ENCODE results near the gene CDHR2. TPM values are rescaled to one million over a fixed set of nuclear protein-coding genes. Genes with fewer than 3 reads are reported as not detected.

Gene CDHR2
- total RNA-seq, 1 donor from 2014 or later = under 0.01 TPM

DNA sequence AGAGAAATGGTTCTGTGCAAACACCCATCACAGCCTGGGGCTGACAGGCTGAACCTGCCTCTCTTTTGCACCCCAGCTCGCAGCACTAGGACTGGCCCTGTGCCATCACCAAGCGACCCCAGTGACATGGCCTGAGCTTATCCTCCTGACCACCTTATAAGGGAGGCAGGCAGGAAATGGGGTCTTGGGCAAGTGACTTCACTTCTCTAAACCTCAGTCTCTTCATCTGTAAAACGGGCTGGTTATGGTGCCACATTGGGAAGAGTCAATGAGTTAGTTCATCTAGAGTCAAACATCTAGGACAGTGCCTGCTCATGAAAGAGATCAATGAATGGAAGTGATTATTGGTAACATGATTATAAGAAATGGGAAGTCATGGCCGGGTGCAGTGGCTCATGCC, 75.0 kb downstream of the CDHR2 start:
- no peak for DNase-seq

DNA sequence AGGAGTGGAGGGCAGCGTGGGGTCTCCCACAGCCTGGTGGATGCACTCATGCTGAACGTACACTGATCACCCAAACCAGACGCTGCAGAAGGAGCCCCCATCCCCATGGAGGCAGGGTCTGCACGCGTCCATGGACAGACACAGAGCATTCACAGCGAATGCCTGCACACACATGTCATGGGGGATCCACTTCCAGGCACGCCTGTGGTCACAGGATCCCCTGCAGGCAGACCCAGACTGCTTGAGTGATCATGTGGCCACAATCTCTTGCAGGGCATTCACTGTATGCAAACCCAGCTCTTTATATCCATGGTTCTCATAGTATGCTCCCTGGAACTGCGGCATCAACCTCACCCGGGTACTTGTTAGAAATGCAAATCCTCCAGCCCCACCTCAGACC, 75.8 kb downstream of the CDHR2 start:
- no peak for DNase-seq

DNA sequence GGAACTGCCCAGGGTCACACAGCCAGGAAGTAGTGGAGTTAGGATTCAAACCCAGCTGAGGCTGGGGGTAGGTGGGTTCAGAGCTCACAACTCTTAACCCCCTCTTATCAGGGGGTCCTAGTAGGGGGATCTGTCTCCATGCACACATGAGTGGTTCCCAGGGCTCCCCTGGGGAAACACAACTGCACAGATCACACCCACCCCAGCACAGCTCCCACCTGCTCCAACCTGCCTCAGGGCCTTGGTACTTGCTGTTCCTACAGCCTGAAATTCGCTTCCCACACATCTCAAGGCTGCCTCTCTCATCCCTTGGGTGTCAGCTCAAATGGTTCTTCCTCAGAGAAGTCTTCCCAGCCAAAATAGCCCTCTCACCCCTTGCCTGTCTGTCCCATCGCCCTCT, 76.4 kb downstream of the CDHR2 start:
- DNase-seq = no peak

DNA sequence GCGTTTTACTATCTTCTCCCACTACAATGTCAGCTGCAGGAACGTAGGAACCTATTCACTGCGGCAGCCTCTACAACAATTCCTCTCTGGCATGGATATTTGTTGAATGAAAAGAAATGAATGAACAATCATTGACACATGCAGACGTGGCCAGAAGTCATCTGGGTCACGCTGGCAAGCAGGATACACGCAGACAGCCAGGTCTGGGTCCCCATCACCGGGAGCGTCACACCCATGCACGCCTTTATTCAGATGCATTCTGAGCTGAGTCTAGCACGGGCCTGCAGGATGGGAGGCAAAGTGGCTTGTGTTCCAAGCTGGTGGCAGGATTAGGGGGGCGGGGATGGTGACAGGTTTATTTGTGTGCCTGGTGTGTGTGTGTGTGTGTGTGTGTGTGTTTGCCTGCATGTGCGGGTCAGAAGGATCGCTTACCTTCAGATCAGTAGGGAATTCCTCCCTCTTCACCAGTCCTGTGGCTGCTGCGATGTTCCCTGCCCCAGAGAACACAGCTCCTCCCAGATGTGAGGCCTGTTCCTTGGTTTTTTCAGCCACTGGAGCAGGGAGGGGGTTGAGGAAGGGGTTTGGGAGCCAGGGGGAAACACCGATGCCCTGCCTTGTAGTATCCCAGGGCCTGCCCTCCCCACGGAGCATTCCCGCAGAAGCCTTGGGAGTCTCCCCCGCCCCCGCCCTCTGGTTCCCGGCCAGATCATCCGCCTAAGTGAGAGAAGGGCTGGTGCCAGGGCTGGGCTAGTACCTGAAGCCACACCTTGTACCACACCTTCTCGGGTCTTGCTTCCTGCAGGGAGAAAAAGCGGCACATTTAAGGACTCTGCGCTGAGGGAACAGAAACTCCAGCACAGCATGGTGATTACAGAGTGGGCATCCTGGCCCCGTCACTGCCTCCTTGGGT, 77.1 kb downstream of the CDHR2 start:
- no peak for DNase-seq

DNA sequence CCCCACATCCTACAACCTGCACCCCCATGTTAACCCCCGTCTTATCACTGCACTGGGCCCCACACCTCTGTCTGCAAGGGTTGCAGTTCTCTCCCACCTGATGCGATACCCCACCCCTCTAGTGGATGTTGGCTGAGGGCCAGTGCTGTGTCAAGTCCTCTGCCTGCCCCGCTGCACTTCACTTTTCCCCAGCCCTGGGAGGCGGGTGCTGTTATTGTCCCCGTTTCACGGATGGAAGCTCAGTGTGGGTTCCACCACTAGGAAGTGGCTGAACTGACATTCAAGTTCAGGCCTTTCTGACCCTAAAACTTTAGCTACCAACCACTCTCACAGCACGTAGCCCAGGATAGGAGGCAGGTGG, 77.7 kb downstream of the CDHR2 start:
- DNase-seq = no peak

DNA sequence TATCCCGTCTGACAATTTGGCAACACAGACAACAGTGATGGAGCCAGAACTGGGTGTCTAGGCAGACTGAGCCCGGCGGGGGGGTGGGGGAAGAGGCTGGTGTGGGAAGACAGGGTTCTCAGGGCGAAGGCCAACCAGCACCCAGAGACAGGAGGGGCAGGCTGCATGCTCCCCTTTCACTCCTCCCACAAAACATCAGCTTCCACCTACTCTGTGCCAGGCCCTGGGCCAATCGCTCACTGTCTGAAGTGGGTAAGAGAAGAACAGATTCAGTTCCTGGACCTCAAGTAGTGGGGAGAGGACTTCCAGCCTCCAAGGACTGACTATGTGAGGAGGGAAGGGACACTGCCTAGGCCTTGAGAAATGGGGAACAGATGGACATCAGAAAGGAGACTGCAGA, 78.4 kb downstream of the CDHR2 start:
- DNase-seq = no peak

DNA sequence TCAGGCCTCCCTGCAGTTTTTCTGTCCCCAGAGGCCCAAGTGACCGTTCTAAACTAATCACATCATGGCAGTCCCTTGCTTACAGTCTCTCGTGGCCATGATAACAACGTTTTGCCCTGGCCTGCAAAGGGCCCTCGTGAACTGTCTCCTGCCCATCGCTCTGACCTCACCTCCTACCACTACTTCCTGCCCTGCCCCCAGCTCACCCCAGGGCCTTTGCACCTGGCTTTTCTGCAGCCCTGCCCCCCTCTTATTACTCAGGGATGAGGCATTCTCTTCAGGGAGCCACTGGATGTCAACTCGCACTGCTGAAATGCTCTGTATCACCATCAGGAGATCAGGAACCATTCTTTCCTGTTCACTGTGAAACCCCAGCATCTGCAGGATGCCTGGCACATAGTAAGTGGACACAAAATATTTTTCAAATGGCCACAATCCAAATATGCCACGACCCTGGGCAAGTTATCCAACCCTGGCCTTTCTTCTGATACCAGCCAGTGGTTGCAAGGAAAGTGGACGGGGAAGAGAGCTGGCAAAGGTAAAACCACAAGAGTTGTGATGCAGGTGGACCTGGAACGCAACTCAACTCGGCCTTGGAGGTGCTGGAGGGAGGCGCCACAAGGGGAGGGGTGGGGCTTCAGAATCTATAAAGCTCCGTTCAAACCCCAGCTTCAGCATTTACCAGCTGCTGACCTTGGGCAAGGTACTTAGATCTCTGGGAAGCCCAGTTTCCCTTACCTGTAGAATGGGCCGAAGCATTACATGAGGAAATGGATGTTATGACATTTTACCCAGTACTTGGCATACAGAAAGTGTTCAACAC, 79.5 kb downstream of the CDHR2 start:
- peak; percentile 65 for DNase-seq

DNA sequence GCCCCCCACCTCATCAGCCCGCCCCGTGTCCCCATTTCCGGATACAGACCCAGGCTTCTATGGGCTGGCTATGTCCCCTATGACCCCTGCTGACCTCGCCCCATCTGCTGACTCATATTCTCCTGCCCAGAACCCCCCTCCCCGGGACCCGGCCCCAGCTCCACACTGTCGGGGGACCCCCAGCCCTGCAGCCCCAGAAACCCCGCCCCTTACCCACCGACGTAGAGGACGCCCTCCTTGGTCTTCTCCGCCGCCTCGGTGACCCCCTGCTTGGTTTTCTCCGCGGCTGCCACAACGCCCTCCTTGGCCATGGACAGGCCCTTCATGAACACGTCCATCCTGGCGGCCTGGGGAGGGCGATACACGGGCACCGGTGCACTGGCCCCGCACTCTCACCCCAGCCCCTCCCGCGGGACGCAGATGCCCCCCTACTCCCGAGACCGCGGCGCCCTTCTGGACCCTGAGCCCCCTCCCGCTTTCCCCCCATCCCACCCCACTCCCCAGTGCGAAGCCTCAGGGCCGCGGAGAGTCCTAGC, 80.2 kb downstream of the CDHR2 start:
- DNase-seq = no peak

DNA sequence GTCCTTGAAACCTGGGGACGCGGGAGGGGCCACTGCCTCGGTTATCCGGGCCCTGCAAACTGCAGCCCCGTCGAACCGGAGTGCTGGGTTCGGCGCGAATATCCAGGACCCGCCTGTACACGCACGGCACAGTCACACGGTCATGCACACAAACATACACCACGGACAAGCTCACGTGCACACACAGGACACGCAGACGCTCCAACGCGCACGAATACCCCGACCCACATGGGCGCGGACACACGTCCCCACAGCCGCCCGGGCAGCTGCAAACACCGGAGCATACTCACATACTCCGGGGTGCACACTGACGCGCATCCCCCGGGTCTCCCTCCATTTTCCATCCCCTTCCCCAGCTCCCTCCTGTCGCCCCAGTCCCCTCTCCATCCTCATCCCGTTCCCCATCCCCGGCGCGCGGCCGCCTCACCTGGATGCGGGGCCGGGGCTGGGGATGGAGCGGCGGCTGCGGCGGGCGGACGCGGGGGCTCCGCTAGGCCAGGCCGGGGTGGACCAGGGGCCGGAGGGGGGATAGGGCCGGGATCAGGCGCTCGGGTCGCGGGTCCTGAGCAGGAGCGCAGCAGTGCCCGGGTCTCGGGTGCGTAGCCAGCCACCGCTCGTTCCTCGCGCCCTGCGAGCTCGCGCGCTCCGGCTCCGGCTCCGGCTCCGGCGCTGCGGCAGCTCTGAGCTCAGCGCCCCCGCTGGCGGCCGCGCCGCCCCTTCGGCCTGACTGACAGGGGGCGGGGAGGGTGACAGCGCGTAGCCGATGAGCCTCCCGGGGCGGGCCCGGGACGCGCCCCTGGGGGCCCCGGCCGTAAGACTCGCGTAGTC, 80.9 kb downstream of the CDHR2 start, which contains the start of the genes EIF4E1B and SNCB:
Gene EIF4E1B, plus strand, starts transcription at position 823 of the 828 bp plus-strand sequence. CDS start 12,113 bp downstream, outside the sequence.
Gene SNCB, minus strand, starts transcription at position 682 of the 828 bp plus-strand sequence. CDS start 880 bp downstream, outside the sequence.
- peak; percentile 70 for DNase-seq

DNA sequence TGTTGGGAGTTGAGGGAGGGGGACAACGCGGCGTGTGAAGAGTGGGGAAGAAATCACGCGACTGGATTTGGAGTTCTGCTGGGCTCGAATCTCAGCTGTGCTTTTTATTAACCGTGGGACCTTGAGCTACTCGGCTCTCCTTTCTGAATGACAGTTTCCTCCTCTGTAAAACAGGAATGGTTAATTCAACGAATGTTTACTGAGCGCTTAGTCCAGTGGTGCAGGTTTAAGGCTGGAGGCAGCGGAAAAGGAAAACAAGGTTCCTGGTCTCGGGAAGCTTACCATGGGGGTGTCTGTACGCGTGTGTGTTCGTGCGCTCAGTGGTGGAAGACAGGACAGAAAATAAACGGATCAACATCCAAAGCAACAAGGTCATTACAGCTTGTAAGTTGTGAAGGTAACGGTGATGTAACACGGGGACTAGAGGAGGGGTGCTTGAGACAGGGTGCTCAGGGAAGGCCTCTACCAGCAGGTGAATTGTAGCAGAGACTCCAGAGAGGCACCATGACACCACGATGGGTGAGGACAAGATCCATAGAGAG, 81.6 kb downstream of the CDHR2 start:
- DNase-seq = no peak

DNA sequence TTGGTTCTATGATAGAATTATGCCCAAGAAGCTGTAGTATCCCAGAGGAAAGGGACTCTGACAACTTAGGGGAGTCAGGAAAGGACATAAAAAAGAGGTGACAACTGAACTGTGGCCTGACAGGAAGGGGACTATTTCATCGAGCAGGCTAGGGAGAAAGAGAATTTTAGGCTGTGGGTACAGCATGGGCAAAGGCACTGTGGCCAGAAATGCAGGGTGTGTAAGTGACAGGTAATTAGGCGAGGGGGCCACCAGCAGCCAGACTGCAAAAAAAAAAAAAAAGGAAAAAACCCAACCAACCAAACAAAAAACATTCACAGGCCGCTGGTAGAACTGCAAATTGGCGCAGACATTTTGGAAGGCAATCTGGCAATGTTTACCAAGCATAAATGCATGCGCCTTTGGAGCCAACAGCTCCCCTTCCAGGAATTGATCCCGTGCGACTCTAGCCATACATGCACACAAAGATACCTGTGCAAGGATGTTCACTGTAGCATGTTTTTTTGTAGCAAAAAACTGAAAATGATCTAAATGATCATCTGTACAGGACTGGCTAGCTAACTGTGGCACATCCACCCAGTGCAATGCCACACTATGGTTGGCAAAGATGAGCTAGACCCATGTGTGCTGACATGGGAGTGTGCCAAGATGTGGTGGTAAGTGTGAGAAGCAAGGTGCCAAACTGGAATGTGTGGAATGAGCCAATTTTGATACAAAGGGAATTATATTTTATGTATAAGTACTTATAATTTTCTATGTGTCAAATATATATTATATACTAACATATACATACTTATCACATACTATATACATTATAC, 82.5 kb downstream of the CDHR2 start:
- DNase-seq = no peak

DNA sequence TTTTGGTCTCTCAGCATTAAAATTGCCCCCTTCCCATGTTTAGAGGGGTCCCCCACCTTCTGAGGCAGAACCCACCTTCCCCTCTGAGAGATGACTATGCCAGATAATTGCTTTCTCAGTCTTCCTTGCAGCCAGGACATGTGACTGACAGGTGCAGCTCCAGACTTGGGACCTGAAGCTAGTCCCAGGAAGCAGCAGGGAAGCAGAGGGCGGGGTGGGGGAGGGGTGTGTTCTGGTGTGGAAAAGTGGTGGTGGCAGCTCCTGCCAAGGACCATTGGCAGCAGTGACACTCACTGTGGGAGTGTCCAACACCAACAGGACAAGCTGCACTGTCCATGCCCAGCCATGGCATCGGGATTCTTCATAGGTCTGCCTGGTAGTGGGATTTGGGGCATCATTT, 83.6 kb downstream of the CDHR2 start:
- DNase-seq = no peak

DNA sequence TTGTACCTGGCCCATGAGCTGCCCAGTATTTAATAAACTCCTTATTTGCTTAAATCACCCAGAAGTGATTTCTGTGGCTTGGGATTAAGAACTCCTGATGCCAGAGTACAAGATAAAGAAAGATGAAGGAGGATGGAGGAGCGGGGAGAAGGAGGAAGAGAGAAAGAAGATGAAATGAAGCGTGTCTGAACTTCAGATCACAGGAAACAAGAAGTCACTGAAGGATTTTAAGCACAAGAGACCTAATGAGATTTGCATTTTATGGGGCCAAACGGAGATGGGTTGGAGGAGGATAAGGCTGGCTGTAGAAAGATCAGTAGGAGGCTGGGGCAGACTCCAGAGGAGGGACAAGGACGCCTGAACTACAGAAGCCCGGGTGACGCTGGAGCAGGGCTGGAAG, 84.5 kb downstream of the CDHR2 start:
- DNase-seq = no peak

DNA sequence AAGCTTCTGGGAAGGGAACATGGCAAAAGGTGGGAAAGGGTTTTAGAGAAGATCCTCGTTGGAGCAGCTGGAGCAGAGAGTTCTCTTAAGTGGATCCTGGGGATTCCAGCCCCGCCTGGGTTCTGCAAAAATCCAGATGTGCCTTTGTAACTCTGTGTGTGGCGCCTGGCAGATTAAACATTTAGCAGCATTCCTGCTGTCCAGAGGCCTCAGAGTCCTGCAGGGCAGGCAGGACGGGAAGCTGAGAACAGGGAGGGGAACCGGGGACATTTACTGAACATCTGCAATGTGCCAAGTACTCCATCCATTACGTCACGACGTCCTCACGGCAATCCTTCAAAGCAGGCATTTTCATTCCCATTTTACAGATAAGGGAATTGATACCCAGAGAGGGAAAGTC, 87.3 kb downstream of the CDHR2 start:
- no peak for DNase-seq

DNA sequence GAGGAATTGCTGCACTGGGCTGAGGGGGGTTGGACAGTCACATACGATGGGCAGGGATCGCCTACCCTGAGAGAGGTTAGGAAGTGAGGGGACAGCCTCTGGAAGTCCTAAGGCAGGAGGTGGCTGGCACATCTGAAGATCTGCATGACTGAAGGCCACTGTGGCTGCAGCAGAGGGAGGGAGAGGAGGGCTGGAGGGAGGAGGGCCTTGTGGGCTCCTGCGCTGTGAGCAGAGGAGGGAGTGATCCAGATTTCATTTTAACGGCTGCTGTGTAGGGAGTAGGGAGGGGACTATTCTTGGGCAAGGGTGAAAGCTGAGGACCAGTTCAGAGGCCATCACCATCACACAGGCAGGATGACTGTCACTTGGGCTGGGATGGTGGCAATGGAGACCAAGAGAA, 88.4 kb downstream of the CDHR2 start:
- DNase-seq = no peak

DNA sequence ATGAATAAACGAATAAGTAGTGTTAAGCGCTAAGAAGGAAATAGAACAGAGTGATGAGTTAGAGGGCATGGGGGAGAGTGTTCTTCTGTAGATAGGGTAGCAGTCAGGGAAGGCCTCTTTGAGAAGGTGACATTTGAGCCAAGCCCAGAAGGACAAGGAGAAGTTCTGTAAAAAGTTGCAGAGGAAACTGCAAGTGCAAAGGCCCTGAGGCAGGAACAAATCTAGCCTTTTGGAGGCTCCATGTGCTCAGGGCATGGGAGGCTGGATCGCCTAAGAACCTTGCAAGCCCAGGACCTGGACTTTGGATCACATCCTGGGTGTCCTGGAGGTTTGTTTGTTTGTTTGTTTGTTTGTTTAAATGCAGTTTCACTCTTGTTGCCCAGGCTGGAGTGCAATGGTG, 89.3 kb downstream of the CDHR2 start:
- no peak for DNase-seq

DNA sequence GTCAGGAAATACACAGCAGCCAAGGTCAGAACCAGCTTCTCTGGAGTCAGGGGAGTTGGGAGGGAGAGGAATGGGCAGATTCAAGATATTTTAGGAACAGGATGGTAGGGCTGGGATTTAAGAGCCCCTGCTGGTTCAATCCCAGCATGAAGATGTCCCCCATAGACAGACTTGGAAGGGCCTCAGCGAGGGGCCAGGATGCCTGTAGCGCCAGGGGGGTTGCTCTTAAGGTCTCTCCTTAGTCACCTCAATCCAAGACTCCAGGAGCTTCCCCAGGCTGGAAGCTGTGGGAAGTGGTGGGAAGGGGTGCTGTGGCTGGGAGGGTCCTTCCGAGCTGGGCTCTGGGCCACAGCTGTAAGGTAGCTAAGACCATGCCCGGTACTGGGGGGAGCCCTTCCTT, 90.1 kb downstream of the CDHR2 start:
- no peak for DNase-seq

DNA sequence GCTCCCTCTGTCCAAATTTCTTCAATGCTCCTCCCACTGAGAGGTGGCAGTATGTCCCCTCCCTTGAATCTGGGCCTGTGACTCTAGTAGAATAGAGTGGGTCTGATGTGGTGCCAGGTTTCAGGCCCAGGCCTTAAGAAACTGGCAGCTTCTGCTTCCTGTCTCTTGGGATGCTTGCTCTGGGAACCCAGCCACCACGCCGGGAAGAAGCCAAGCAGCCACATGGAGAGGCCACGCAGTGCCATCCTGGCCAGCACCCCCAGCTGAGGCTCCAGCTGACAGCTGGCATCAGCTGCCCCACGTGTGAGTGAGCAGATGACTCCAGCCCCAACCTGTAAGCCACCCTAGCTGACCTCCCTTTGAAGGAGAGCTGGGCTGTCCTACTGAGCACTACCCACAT, 90.8 kb downstream of the CDHR2 start:
- DNase-seq = no peak

DNA sequence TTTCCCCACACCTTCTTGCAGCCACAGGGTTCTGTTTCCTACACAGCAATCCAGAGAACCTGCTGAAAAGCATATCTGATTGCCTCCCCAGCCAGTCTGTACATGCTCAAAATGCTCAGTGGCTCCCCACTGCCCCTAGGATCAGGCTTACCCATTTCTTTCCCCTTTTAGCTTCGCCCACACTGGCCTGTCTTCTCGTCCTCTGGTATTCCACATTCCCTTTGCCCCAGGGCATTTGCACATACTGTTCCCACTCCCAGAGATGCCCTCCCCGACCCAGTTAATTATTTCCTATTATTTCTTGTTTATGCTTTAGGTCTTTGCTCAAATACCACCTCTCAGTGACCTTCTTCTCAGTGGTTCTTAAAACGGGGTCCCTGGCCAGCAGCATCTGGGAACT, 91.5 kb downstream of the CDHR2 start:
- no peak for DNase-seq

DNA sequence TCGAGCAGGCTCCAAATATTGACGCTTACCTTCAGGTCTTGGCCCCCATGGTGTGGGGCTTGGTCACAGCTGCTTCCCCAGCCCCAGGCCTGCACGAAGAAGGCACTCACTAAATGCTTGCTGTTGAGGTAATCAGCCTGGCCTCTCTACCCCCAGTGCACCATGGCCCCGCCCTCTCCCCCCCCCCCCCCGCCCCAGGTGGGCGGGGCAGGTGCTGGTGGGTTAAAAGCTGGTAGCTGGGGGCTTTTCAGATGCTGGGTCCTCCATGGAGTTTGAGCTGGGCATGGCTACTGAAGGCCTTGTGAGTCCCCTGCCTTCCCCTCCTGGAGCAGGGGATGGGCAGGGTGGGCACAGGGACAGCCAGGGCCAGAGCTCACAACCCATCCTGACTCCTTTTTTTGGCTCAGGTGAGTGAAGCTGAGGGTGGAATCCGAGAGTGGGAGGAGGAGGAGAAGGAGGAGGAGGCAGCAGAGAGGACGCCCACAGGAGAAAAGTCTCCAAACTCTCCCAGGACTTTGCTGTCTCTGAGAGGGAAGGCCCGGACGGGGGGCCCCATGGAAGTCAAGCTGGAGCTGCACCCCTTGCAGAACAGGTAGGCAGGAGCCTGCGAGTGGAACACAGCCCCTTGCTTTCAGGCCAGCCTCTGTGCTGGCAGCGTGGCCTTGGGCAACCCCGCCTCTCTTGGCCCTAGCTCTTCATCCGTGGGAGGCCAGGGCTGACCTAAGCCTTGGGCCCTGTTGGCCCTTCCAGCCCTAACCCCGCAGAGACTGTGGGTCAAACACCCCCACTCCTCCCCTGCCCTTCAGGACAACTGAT, 93.7 kb downstream of the CDHR2 start:
- DNase-seq = no peak

Measured in dermis blood vessel endothelial cell (primary cell).